Parathyroid adenoma (tissue), 2 donors: ENCODE measurements around the gene PLXNC1.

ENCODE experiments used
- H2AFZ ChIP-seq: fragments of 300-600 bp; sonication (generic); one replicate; pipeline ENCODE4 v1.7.0; 2017; ENCODE audit warnings: antibody characterized with exemption, mild to moderate bottlenecking
- H3K27ac ChIP-seq: fragments of 300-600 bp; sonication (generic); one replicate; pipeline ENCODE4 v1.7.0; 2017
- H3K27me3 ChIP-seq: fragments of 300-600 bp; sonication (generic); one replicate; pipeline ENCODE4 v1.7.0; 2017; ENCODE audit warnings: low read length; ENCODE audit not compliant: control insufficient read depth, insufficient read depth
- H3K36me3 ChIP-seq: fragments of 300-600 bp; sonication (generic); one replicate; pipeline ENCODE4 v1.7.0; 2017; ENCODE audit warnings: low read length; ENCODE audit not compliant: control insufficient read depth, insufficient read depth
- H3K4me1 ChIP-seq: fragments of 300-600 bp; sonication (generic); one replicate; pipeline ENCODE4 v1.7.0; 2017; ENCODE audit warnings: control low read depth
- H3K4me2 ChIP-seq: fragments of 300-600 bp; sonication (generic); one replicate; pipeline ENCODE4 v1.7.0; 2017; ENCODE audit warnings: low read length
- H3K4me3 ChIP-seq: fragments of 300-600 bp; sonication (generic); one replicate; pipeline ENCODE4 v1.7.0; 2017; ENCODE audit warnings: low read depth, low read length
- H3K79me2 ChIP-seq: fragments of 300-600 bp; sonication (generic); one replicate; pipeline ENCODE4 v1.7.0; 2017; ENCODE audit warnings: control low read depth
- H3K9ac ChIP-seq: fragments of 300-600 bp; sonication (generic); one replicate; pipeline ENCODE4 v1.7.0; 2017; ENCODE audit warnings: mild to moderate bottlenecking
- H3K9me3 ChIP-seq: fragments of 300-600 bp; sonication (generic); one replicate; pipeline ENCODE4 v1.7.0; 2017; ENCODE audit warnings: low read length; ENCODE audit not compliant: control insufficient read depth
- CTCF ChIP-seq: fragments of 300-600 bp; sonication (generic); IDR thresholded peaks from one replicate; pipeline ENCODE4 v1.7.0; 2017; ENCODE audit warnings: antibody characterized with exemption, mild to moderate bottlenecking
- donor health status: primary hyperparathyroidism.

Gene PLXNC1

GRCh38 chr12:94198872-94199271 is 50.5 kb downstream of the PLXNC1 start:
- Histone ChIP-seq H3K4me3 (no peak overlapping the region), H3K4me1 (no peaks in the 10 kb centered on the region), H3K9me3 (no peaks in the 10 kb centered on the region), H3K27me3 (no peaks in the 10 kb centered on the region), H3K4me2 (no peak overlapping the region), H3K27ac (no peak overlapping the region), H3K79me2 (no peaks in the 10 kb centered on the region), H3K9ac (no peak overlapping the region), H3K36me3 (no peaks in the 10 kb centered on the region), H2AFZ (no peak overlapping the region)
- TF ChIP-seq CTCF, result no peak

- Histone ChIP-seq H3K27me3 (no peaks in the 10 kb centered on the region), H3K27ac (no peak overlapping the region), H3K79me2 (no peaks in the 10 kb centered on the region), H3K9ac (no peak overlapping the region), H3K4me2 (no peak overlapping the region), H3K4me1 (no peaks in the 10 kb centered on the region), H3K36me3 (no peaks in the 10 kb centered on the region), H3K4me3 (no peak overlapping the region), H2AFZ (no peak overlapping the region), H3K9me3 (no peaks in the 10 kb centered on the region)
- TF ChIP-seq CTCF, result no peak
Observed at GRCh38 chr12:94200069-94200468, 51.7 kb downstream of the PLXNC1 start.

GRCh38 chr12:94200695-94201094 is 52.3 kb downstream of the PLXNC1 start:
- H3K79me2 ChIP-seq, result no peaks in the 10 kb centered on the region
- no peaks in the 10 kb centered on the region for H3K4me1 ChIP-seq
- TF ChIP-seq CTCF, result no peak
- H3K27ac ChIP-seq, result no peak overlapping the region
- no peak overlapping the region for H3K4me3 ChIP-seq
- no peak overlapping the region for H3K4me2 ChIP-seq
- H3K9ac ChIP-seq, result no peak overlapping the region
- H3K36me3 ChIP-seq, result no peaks in the 10 kb centered on the region
- H3K9me3 ChIP-seq, result no peaks in the 10 kb centered on the region
- no peaks in the 10 kb centered on the region for H3K27me3 ChIP-seq
- no peak overlapping the region for H2AFZ ChIP-seq

GRCh38 chr12:94202245-94203180 is 54.1 kb downstream of the PLXNC1 start:
- no peaks in the 10 kb centered on the region for H3K36me3 ChIP-seq
- no peak for TF ChIP-seq CTCF
- H3K4me2 ChIP-seq, result no peak overlapping the region
- H3K27ac ChIP-seq, result no peak overlapping the region
- H3K4me1 ChIP-seq, result no peaks in the 10 kb centered on the region
- no peaks in the 10 kb centered on the region for H3K27me3 ChIP-seq
- H2AFZ ChIP-seq, result no peak overlapping the region
- H3K9me3 ChIP-seq, result no peaks in the 10 kb centered on the region
- no peaks in the 10 kb centered on the region for H3K79me2 ChIP-seq
- no peak overlapping the region for H3K9ac ChIP-seq
- no peak overlapping the region for H3K4me3 ChIP-seq

GRCh38 chr12:94203181-94203546 is 54.8 kb downstream of the PLXNC1 start:
- Histone ChIP-seq H3K79me2 (no peaks in the 10 kb centered on the region), H3K36me3 (no peaks in the 10 kb centered on the region), H3K9ac (no peak overlapping the region), H2AFZ (no peak overlapping the region), H3K4me3 (no peak overlapping the region), H3K4me1 (no peaks in the 10 kb centered on the region), H3K27me3 (no peaks in the 10 kb centered on the region), H3K9me3 (no peaks in the 10 kb centered on the region), H3K4me2 (no peak overlapping the region), H3K27ac (no peak overlapping the region)
- TF ChIP-seq CTCF, result no peak
